ENCODE results near the gene RAB25. TPM values are rescaled to one million over a fixed set of nuclear protein-coding genes. Genes with fewer than 3 reads are reported as not detected.

Gene RAB25
- total RNA-seq, 5 donors from 2014 or later (not counting 1 experiment from before 2014, with no cell fraction given): 0.26 to 2.3 (median 1.9) TPM

DNA sequence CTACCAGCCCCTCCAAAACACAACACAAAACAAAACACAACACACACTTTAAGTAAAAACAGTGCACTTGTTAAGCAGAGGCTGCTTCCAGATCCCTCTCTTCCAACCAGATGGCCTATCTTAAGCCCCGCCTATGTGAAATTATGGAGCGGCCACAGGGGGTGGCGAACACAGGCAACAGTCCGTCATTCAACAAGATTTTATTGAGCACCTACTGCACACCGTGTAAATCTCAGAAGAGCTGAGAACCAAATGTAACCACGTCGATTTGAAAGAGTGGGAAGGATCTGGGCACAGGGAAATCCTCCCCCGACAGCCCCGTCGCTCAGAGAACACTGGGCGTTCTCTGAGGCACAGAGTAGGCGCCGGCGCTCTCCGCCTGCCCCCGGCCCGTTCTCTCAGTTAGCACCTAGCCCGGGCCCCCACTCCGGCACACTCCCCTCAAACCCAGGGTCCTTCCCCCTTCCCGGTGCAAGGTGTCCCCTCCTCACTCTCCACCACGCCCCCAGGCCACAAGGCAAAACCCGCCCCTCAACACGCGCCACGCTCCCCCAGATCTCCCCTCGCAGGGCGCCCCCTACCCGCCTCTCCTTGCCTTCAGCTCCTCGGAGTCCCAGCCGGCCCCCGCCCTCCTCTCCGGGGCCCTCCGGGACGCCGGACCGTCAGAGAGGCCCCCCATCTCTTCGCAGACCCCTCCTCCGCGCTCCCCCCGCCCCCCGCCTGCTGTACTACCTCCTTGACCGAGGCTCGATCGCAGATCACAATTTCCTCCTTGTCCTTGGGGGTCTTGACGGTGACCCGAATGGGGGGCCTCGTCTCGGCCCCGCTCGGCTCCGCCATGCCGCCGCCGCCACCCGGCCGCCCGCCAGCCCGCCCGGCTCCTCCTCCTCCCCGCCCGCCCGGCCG, 7.8 kb upstream of the RAB25 start:
- ATAC-seq (replicated peaks in 1 of 4) (peak; percentile 35 to 50 (median 44)), DNase-seq (peak; percentile 24 to 74 (median 59))
- Histone ChIP-seq H3K4me1 (ENCODE audit: control insufficient read depth in 1 of 2, extremely low read depth in 1 of 2, insufficient read depth in 2 of 2, low read length in 2 of 2) (peaks cover 6 to 22% of the 10 kb centered on the region in 2 experiments), H3K9me3 (no peaks in the 10 kb centered on the region), H3K36me3 (ENCODE audit: control insufficient read depth in 2 of 2, extremely low read depth in 1 of 2, insufficient read depth in 1 of 2, low read length in 1 of 2) (peaks cover 6 to 29% of the 10 kb centered on the region in 2 donors), H3K27ac (ENCODE audit: low read length) (peak overlapping the region; percentile 31), H3K27me3 (replicated peaks in 1 of 2; ENCODE audit: control insufficient read depth in 2 of 2, extremely low read depth in 1 of 2, insufficient read depth in 2 of 2, low read length in 1 of 2) (no peaks in the 10 kb centered on the region), H3K4me3 (ENCODE audit: control insufficient read depth in 1 of 2, extremely low read depth in 1 of 2, low read length in 1 of 2) (peak overlapping the region; percentile 57 to 80)
- ChIA-PET POLR2A (interaction anchor here (0.6 to 0.7 kb wide), 3 partner anchors 688 to 1607 kb away, joined by 3 to 4 read pairs (median 3); partner anchors contain the start of gene MRPL24 (in 1 of the 2)), CTCF (interaction anchor here in 1 of 2 donors (0.9 kb wide), 1 partner anchor 90 kb away, joined by 4 read pairs; no protein-coding TSS in a partner anchor)
- Mint-ChIP-seq H3K4me1 (peaks cover 28 to 43% (median 34%) of the 10 kb centered on the region in 3 donors), H3K4me3 (peak overlapping the region; percentile 83 to 100 (median 93)), H3K27ac (peak overlapping the region; percentile 77), H3K36me3 (peaks cover 20% of the 10 kb centered on the region), H3K9me3 (no peaks in the 10 kb centered on the region), H3K27me3 (no peaks in the 10 kb centered on the region)
- WGBS (ENCODE audit: insufficient coverage): 0% methylated on average over 27 of the region's 63 CpGs

DNA sequence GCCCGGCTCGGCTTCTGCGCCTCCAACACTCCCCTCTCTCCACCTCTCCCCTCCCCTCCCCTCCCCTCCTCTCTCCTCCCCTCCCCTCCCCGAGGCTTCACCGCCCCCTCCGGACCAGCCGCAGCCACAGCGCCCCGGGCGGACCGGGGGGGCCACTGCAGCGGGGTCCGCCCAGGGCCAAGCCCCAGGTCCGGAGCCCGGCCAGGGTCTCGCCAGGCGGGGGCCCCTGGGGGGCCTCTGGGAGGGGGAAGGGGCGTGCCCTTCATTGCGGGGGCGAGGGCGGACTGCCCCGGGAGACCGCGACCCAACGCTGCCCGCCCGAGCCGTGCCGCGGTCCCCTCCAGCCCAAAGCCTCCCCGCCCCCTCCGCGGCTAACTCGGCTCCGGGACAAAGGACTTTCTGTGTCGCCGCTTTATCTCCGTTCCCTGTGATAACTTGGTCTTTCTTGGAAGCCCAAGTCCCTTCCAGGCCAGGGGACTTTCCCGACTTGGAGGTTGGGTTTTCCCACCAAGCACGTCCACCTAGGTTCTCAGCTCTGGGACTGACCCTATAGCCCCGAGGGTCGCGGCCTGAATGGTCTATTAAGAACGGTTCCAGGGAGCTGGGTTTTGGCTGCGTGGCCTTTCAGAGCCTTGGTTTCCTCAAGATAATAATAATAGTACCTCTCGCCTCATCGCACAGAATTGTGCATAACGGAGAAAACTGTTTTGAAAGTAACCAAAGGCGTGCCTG, 7.0 kb upstream of the RAB25 start, which contains the start of gene UBQLN4:
Gene UBQLN4 (minus strand): TSS at position 31 of the 732 bp plus-strand sequence. CDS start 97 bp downstream, outside the sequence.
- Mint-ChIP-seq H3K36me3 (peaks cover 17% of the 10 kb centered on the region), H3K4me1 (peaks cover 28 to 43% (median 34%) of the 10 kb centered on the region in 3 donors), H3K27ac (peak within 1 kb of the TSS; percentile 90 to 95), H3K9me3 (no peaks in the 10 kb centered on the region), H3K4me3 (peak within 1 kb of the TSS; percentile 93 to 100 (median 95)), H3K27me3 (no peaks in the 10 kb centered on the region)
- Histone ChIP-seq H3K4me3 (ENCODE audit: control insufficient read depth in 1 of 2, extremely low read depth in 1 of 2, low read length in 1 of 2) (peak within 1 kb of the TSS; percentile 80 to 82), H3K36me3 (ENCODE audit: control insufficient read depth in 2 of 2, extremely low read depth in 1 of 2, insufficient read depth in 1 of 2, low read length in 1 of 2) (peaks cover under 1 to 21% of the 10 kb centered on the region in 2 donors), H3K27ac (ENCODE audit: low read length) (peak within 1 kb of the TSS; percentile 78), H3K9me3 (no peaks in the 10 kb centered on the region), H3K27me3 (replicated peaks in 1 of 2; ENCODE audit: control insufficient read depth in 2 of 2, extremely low read depth in 1 of 2, insufficient read depth in 2 of 2, low read length in 1 of 2) (no peaks in the 10 kb centered on the region), H3K4me1 (ENCODE audit: control insufficient read depth in 1 of 2, extremely low read depth in 1 of 2, insufficient read depth in 2 of 2, low read length in 2 of 2) (peaks cover 6 to 22% of the 10 kb centered on the region in 2 experiments)
- ChIA-PET CTCF (interaction anchor here in 1 of 2 donors (0.9 kb wide), 1 partner anchor 91 kb away, joined by 4 read pairs; no protein-coding TSS in a partner anchor), POLR2A (interaction anchor here (0.6 to 0.7 kb wide), 3 partner anchors 859 to 1607 kb away, joined by 3 read pairs; no protein-coding TSS in a partner anchor)
- WGBS (ENCODE audit: insufficient coverage): 0% methylated on average over 30 of the region's 49 CpGs
- ATAC-seq (replicated peaks in 1 of 4) (peak; percentile 62 to 78 (median 70)), DNase-seq (peak; percentile 66 to 87 (median 78))

DNA sequence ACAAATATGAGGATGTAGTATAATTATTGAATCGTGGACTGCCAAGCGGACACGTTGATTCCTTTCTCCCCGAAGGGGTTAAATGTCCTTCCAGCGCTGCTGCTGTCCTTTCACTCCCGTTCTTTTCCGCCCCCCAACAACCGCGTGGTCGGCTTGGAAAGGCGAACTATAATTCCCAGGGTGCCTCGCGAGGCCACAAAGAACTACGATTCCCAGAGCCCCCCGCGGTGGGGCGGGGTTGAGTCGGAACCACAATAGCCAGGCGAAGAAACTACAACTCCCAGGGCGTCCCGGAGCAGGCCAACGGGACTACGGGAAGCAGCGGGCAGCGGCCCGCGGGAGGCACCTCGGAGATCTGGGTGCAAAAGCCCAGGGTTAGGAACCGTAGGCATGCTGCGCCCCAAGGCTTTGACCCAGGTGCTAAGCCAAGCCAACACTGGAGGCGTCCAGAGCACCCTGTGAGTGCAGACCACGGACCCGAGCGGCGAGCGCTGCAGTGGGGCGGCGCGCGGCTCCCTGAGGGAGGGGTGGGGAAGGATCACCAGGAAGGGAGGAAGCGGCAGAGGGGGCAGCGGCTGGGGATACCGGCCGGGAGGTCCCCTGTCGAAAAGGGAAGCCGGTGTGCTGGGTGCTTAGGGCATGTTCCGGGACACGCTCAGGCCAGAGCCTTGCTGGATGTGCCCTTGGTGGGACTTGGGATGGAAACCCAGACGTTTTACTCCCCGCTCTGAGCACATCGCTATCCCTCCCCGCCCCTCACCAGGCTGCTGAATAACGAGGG, 6.3 kb upstream of the RAB25 start, which contains the start of gene LAMTOR2:
Gene LAMTOR2 (plus strand): TSS at position 283 of the 781 bp plus-strand sequence. CDS start 108 bp downstream, at position 391.
- Mint-ChIP-seq H3K4me3 (peak within 1 kb of the TSS; percentile 93 to 100 (median 95)), H3K27ac (peak within 1 kb of the TSS; percentile 90 to 95), H3K27me3 (no peaks in the 10 kb centered on the region), H3K9me3 (no peaks in the 10 kb centered on the region), H3K4me1 (peaks cover 28 to 43% (median 34%) of the 10 kb centered on the region in 3 donors), H3K36me3 (peaks cover 10% of the 10 kb centered on the region)
- peak within 1 kb of the TSS; percentile 80 to 82 for H3K4me3 ChIP-seq (ENCODE audit: control insufficient read depth in 1 of 2, extremely low read depth in 1 of 2, low read length in 1 of 2)
- peak; percentile 78 to 85 (median 82) for ATAC-seq (replicated peaks in 1 of 4)
- H3K4me1 ChIP-seq (ENCODE audit: control insufficient read depth in 1 of 2, extremely low read depth in 1 of 2, insufficient read depth in 2 of 2, low read length in 2 of 2): peaks cover 6 to 22% of the 10 kb centered on the region in 2 experiments
- H3K9me3 ChIP-seq: no peaks in the 10 kb centered on the region
- CTCF ChIA-PET: no interaction called here
- WGBS (ENCODE audit: insufficient coverage): under 1% methylated on average over 47 of the region's 53 CpGs
- peak within 1 kb of the TSS; percentile 78 for H3K27ac ChIP-seq (ENCODE audit: low read length)
- peaks cover 0 to 13% of the 10 kb centered on the region in 2 donors for H3K36me3 ChIP-seq (ENCODE audit: control insufficient read depth in 2 of 2, extremely low read depth in 1 of 2, insufficient read depth in 1 of 2, low read length in 1 of 2)
- POLR2A ChIA-PET: interaction anchor here in 1 of 2 donors (0.6 kb wide), 1 partner anchor 860 kb away, joined by 3 read pairs; no protein-coding TSS in a partner anchor
- no peaks in the 10 kb centered on the region for H3K27me3 ChIP-seq (replicated peaks in 1 of 2; ENCODE audit: control insufficient read depth in 2 of 2, extremely low read depth in 1 of 2, insufficient read depth in 2 of 2, low read length in 1 of 2)
- peak; percentile 87 to 97 (median 95) for DNase-seq

DNA sequence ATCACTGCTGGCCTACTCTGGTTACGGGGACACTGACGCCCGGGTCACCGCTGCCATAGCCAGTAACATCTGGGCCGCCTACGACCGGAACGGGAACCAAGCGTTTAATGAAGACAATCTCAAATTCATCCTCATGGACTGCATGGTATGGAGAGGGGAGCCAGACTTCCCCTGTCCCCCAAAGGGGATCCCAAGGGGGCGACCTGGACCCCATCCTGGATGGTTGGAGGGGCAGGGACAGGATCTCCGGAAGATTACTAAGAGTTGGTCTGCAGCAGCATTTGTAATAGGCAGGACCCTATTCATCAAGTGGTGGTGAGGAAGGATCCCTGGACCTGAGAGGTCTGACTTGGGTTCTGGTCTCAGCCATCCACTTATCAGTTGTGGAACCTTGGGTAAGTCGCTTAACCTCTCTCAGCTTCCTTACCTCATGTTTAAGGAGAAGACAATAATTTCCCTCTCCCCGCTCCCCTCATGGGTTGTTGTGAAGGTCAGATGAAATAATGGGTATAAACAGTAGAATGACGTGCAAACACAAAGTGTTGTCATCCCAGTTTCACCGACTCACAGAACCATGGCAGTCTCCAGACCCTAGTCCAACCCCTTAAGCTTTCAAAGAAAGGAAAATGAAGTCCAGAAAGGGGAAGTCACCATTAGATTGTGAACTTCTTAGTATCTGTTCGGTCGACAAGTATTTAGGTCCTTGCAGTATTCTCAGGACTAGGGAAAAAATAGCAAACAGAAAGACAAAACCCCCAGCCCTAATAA, 5.5 kb upstream of the RAB25 start:
- ChIA-PET POLR2A (interaction anchor here in 1 of 2 donors (0.6 kb wide), 1 partner anchor 402 kb away, joined by 4 read pairs; no protein-coding TSS in a partner anchor), CTCF (interaction anchor here in 1 of 2 donors (0.7 kb wide), 1 partner anchor 51 kb away, joined by 3 read pairs; no protein-coding TSS in a partner anchor)
- H3K4me3 ChIP-seq (ENCODE audit: control insufficient read depth in 1 of 2, extremely low read depth in 1 of 2, low read length in 1 of 2): peak overlapping the region; percentile 71 to 82

DNA sequence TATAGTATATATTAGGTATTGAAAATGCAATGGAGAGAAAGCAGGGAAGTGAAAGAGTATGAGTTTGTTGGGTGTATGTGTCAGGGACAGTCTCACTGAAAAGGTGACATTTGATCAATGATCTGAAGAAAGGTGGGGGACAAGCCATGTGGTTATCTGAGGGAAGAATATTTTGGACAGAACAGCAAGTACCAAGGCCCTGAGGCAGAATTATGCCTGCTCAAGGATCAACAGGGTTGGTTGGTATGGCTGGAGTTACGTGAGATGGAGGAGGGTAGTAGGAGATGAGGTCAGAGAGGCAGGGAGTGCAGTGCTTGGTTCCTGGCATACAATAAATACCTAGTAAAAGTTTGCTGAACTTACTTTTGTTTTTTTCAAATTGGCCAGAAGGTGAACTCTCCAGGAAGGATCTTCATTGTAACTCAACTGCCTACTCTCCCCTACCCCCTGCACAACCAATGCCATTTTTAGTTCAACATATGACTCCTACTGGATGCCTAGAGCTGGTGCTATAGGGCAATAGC, 4.6 kb upstream of the RAB25 start:
- Histone ChIP-seq H3K4me3 (ENCODE audit: control insufficient read depth in 1 of 2, extremely low read depth in 1 of 2, low read length in 1 of 2) (no peak overlapping the region), H3K36me3 (ENCODE audit: control insufficient read depth in 2 of 2, extremely low read depth in 1 of 2, insufficient read depth in 1 of 2, low read length in 1 of 2) (peaks cover 0 to 3% of the 10 kb centered on the region in 2 donors), H3K4me1 (ENCODE audit: control insufficient read depth in 1 of 2, extremely low read depth in 1 of 2, insufficient read depth in 2 of 2, low read length in 2 of 2) (peaks cover 6 to 22% of the 10 kb centered on the region in 2 experiments), H3K27ac (ENCODE audit: low read length) (no peak overlapping the region), H3K27me3 (replicated peaks in 1 of 2; ENCODE audit: control insufficient read depth in 2 of 2, extremely low read depth in 1 of 2, insufficient read depth in 2 of 2, low read length in 1 of 2) (no peaks in the 10 kb centered on the region), H3K9me3 (no peaks in the 10 kb centered on the region)
- POLR2A ChIA-PET: no interaction called here
- Mint-ChIP-seq H3K9me3 (no peaks in the 10 kb centered on the region), H3K27me3 (no peaks in the 10 kb centered on the region), H3K36me3 (peaks cover 3% of the 10 kb centered on the region), H3K27ac (peak overlapping the region in 1 of 2 donors; percentile 61), H3K4me1 (peaks cover 30 to 43% (median 34%) of the 10 kb centered on the region in 3 donors), H3K4me3 (peak overlapping the region; percentile 21 to 100 (median 47))
- no CpG with 5 or more reads among the region's 1 CpG for WGBS (ENCODE audit: insufficient coverage)
- DNase-seq: no peak
- no peak for ATAC-seq (replicated peaks in 1 of 4)
- CTCF ChIA-PET: interaction anchor here in 1 of 2 donors (0.7 kb wide), 1 partner anchor 50 kb away, joined by 3 read pairs; no protein-coding TSS in a partner anchor

More for the DNA sequence above, 5.5 kb upstream of the RAB25 start:
- no peaks in the 10 kb centered on the region for H3K9me3 ChIP-seq
- peaks cover 28 to 43% (median 34%) of the 10 kb centered on the region in 3 donors for H3K4me1 Mint-ChIP-seq
- ATAC-seq (replicated peaks in 1 of 4): no peak
- H3K36me3 ChIP-seq (ENCODE audit: control insufficient read depth in 2 of 2, extremely low read depth in 1 of 2, insufficient read depth in 1 of 2, low read length in 1 of 2): peaks cover 0 to 6% of the 10 kb centered on the region in 2 donors
- no peaks in the 10 kb centered on the region for H3K9me3 Mint-ChIP-seq
- no peaks in the 10 kb centered on the region for H3K27me3 Mint-ChIP-seq
- H3K27ac ChIP-seq (ENCODE audit: low read length): no peak overlapping the region
- H3K4me3 Mint-ChIP-seq: peak overlapping the region; percentile 93 to 100 (median 95)
- peak overlapping the region in 1 of 2 donors; percentile 95 for H3K27ac Mint-ChIP-seq
- peaks cover 7% of the 10 kb centered on the region for H3K36me3 Mint-ChIP-seq
- DNase-seq: peak in 2 of 35 experiments; percentile 11 to 12
- WGBS (ENCODE audit: insufficient coverage): 10% methylated on average over 4 of the region's 17 CpGs
- H3K4me1 ChIP-seq (ENCODE audit: control insufficient read depth in 1 of 2, extremely low read depth in 1 of 2, insufficient read depth in 2 of 2, low read length in 2 of 2): peaks cover 6 to 22% of the 10 kb centered on the region in 2 experiments
- no peaks in the 10 kb centered on the region for H3K27me3 ChIP-seq (replicated peaks in 1 of 2; ENCODE audit: control insufficient read depth in 2 of 2, extremely low read depth in 1 of 2, insufficient read depth in 2 of 2, low read length in 1 of 2)

Measured in T-cell (primary cell).